Neutrophil (primary cell): ENCODE measurements around the gene HMGA1.

ENCODE experiments used
- H3K27ac ChIP-seq: fragments of 200-600 bp; sonication (generic); 2 replicates; pipeline ENCODE4 v1.5.1; 2016; ENCODE audit warnings: mild to moderate bottlenecking, moderate library complexity
- H3K27me3 ChIP-seq: fragments of 200-600 bp; sonication (generic); 2 replicates; pipeline ENCODE4 v1.6.0; 2016; ENCODE audit warnings: mild to moderate bottlenecking
- H3K36me3 ChIP-seq: fragments of 200-600 bp; sonication (generic); 2 replicates; pipeline ENCODE4 v1.5.1; 2017
- H3K4me1 ChIP-seq, 2 experiments: fragments of 200-600 bp in 1 of 2; sonication (generic) in 1 of 2; 1 replicate in 1 of 2; 2 replicates in 1 of 2; pipeline versions ENCODE4 v1.5.1 to v1.6.1; 2013 to 2016; ENCODE audit warnings: low read depth in 1 of 2, low read length in 1 of 2, mild to moderate bottlenecking in 1 of 2, moderate library complexity in 1 of 2; ENCODE audit not compliant: control insufficient read depth in 1 of 2, insufficient read depth in 1 of 2
- H3K4me3 ChIP-seq, 2 experiments: fragments of 200-600 bp in 1 of 2; sonication (generic) in 1 of 2; 1 replicate in 1 of 2; 2 replicates in 1 of 2; pipeline ENCODE4 v1.5.1; 2013 to 2016; ENCODE audit warnings: low read depth in 1 of 2, low read length in 1 of 2, mild to moderate bottlenecking in 1 of 2, moderate library complexity in 1 of 2
- H3K9me3 ChIP-seq: fragments of 200-600 bp; sonication (generic); 2 replicates; pipeline ENCODE4 v1.5.1; 2016
- TF ChIP-seq, protein P1 (sequence below): fragments of 200-600 bp; sonication (generic); IDR thresholded peaks from 2 replicates; pipeline ENCODE4 v1.5.1; 2016; ENCODE audit warnings: antibody characterized with exemption

Gene HMGA1, protein sequence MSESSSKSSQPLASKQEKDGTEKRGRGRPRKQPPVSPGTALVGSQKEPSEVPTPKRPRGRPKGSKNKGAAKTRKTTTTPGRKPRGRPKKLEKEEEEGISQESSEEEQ

DNA sequence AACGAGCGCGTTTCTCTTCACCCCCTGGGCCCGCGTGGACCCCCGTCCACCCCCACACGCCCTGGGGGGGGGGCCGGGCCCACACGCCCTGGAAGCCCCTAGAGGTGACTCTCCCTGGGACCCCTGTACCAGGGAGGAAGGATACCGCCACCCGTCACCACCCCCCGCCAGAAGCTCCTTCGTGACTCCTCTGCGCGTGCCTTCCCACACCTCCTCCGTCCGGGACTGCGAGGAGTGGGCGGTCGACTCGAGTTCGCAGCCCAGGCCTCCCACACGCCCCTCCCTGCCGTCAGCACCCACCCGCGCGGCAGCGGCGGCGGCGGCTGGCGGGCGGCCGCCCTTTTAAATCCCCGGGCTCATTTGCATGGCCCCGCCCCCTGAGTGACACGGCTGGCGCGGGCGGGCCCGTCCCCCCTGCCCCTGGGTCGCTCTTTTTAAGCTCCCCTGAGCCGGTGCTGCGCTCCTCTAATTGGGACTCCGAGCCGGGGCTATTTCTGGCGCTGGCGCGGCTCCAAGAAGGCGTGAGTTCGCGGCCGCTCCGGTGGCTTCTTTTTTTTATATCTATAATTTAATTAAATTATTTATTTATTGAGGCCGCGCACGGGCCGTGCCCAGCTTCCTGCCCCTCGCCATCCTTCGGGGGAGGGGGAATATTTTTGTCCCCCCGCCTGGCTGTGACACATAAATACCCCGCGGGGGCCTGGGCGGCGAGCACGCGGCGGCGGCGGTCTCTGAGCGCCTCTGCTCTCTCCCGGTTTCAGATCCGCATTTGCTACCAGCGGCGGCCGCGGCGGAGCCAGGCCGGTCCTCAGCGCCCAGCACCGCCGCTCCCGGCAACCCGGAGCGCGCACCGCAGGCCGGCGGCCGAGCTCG, at the start of gene HMGA1:
HMGA1 (plus strand) TSS at position 431 of the 873 bp plus-strand sequence. CDS start 3,908 bp downstream, outside the sequence.
- H3K4me3 ChIP-seq: peak within 1 kb of the TSS; percentile 79 to 84
- no peaks in the 10 kb centered on the region for H3K9me3 ChIP-seq
- H3K36me3 ChIP-seq: no peaks in the 10 kb centered on the region
- peak within 1 kb of the TSS; percentile 92 for H3K27ac ChIP-seq
- peaks cover 19 to 22% of the 10 kb centered on the region in 2 experiments for H3K4me1 ChIP-seq
- peaks cover 5% of the 10 kb centered on the region for H3K27me3 ChIP-seq
- TF ChIP-seq, protein P1, sequence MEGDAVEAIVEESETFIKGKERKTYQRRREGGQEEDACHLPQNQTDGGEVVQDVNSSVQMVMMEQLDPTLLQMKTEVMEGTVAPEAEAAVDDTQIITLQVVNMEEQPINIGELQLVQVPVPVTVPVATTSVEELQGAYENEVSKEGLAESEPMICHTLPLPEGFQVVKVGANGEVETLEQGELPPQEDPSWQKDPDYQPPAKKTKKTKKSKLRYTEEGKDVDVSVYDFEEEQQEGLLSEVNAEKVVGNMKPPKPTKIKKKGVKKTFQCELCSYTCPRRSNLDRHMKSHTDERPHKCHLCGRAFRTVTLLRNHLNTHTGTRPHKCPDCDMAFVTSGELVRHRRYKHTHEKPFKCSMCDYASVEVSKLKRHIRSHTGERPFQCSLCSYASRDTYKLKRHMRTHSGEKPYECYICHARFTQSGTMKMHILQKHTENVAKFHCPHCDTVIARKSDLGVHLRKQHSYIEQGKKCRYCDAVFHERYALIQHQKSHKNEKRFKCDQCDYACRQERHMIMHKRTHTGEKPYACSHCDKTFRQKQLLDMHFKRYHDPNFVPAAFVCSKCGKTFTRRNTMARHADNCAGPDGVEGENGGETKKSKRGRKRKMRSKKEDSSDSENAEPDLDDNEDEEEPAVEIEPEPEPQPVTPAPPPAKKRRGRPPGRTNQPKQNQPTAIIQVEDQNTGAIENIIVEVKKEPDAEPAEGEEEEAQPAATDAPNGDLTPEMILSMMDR: no peak

DNA sequence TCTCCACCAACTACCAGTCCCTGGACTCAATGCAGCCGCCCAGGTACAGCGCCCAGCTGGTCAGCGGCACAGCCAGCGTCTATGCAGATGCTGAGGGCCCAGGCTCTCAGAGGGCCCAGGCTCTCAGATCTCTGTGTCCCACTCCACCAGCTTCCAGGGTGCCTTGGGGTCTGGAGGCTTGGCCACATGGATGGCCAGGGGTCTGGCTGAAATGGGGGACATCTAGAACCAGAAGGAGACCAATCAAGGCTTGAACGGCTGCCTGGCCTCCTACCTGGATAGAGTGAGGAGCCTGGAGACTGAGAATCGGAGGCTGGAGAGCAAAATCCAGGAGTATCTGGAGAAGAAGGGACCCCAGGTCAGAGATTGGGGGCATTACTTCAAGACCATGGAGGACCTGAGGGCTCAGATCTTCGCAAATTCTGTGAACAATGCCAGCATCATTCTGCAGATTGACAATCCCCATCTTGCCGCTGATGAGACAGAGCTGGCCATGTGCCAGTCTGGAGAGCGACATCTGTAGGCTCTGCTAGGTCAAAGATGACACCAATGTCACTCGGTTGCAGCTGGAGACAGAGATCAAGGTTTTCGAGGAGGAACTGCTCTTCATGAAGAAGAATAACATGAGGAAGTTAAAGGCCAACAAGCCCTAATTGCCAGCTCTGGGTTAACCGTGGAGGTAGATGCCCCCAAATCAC, 46.7 kb upstream of the HMGA1 start:
- no peaks in the 10 kb centered on the region for H3K9me3 ChIP-seq
- H3K4me3 ChIP-seq: no peak overlapping the region
- no peak overlapping the region for H3K27ac ChIP-seq
- no peaks in the 10 kb centered on the region for H3K36me3 ChIP-seq
- TF ChIP-seq, protein P1: no peak
- no peaks in the 10 kb centered on the region for H3K27me3 ChIP-seq
- H3K4me1 ChIP-seq: no peaks in the 10 kb centered on the region

DNA sequence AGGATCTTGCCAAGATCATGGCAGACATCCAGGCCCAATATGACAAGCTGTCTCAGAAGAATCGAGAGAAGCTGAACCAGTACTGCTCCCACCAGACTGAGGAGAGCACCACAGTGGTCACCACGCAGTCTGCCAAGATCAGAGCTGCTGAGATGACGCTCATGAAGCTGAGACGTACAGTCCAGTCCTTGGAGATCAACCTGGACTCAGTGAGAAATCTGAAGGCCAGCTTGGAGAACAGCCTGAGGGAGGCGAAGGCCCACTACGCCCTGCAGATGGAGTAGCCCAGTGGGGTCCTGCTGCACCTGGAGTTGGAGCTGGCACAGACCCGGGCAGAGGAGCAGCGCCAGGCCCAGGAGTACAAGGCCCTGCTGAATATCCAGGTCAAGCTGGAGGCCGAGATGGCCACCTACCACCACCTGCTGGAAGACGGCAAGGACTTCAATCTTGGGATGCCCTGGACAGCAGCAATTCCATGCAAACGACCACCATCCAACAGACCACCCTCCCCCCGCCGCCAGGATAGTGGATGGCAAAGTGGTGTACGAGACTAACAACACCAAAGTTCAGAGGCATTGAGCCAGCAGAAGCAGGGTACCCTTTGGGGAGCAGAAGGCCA, 46.1 kb upstream of the HMGA1 start:
- no peak overlapping the region for H3K4me3 ChIP-seq
- no peaks in the 10 kb centered on the region for H3K36me3 ChIP-seq
- TF ChIP-seq, protein P1: no peak
- H3K27me3 ChIP-seq: no peaks in the 10 kb centered on the region
- H3K9me3 ChIP-seq: no peaks in the 10 kb centered on the region
- no peak overlapping the region for H3K27ac ChIP-seq
- no peaks in the 10 kb centered on the region for H3K4me1 ChIP-seq

DNA sequence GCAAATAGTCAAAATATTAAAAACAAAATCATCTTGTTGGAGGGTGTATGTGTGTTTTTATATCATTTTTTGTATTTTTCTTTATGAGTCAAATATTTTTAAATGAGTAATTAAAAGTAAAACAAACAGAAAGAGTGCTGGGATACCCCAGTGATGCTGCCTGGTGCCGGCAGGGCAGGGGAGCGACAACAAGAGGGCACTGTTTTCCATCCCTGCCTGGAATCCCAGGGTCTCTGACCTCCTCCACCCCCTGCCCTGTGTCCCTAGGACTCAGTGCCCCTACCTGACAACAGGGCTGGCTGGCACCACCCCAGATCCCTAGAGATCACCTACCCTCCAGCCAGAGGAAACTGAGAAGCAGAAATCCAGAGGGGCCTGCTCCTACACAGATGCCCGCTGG, 41.9 kb upstream of the HMGA1 start:
- Histone ChIP-seq H3K9me3 (no peaks in the 10 kb centered on the region), H3K36me3 (no peaks in the 10 kb centered on the region), H3K4me3 (no peak overlapping the region), H3K27me3 (peaks cover 15% of the 10 kb centered on the region), H3K4me1 (peaks cover 9 to 11% of the 10 kb centered on the region in 2 experiments), H3K27ac (no peak overlapping the region)
- TF ChIP-seq, protein P1: no peak

DNA sequence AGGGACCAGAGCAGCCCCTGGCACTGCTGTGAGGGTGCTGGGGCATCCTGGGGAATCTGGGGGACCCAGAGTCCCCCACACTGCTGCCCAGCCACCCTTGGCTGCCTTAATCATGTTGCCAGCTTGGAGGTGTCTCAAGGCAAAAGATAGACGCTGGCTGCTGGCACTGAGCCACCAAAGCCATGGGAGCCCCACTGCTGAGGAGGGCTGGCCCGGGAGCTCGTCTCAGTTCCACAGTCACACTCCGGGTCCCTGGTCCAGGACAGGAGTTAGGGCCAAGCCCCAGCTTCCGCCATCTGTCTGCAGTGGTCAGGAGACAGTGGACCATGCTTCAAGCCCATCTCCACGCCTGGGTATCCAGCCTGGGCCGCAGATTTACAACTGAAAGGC, 41.0 kb upstream of the HMGA1 start:
- no peak overlapping the region for H3K27ac ChIP-seq
- peaks cover 9 to 11% of the 10 kb centered on the region in 2 experiments for H3K4me1 ChIP-seq
- H3K36me3 ChIP-seq: no peaks in the 10 kb centered on the region
- H3K4me3 ChIP-seq: no peak overlapping the region
- peaks cover 15% of the 10 kb centered on the region for H3K27me3 ChIP-seq
- no peaks in the 10 kb centered on the region for H3K9me3 ChIP-seq
- TF ChIP-seq, protein P1: no peak
